HepG2 (cell line): ENCODE measurements around the gene FSCN2. TPM values are rescaled to one million over a fixed set of nuclear protein-coding genes. Genes with fewer than 3 reads are reported as not detected.
A peak's percentile ranks its signal among the peaks of the same experiment; 100 is the strongest.

ENCODE experiments used
- NR2F1 ChIP-seq, 2 experiments: fragments of 450-650 bp in 1 of 2; formaldehyde crosslinking in 1 of 2; IDR thresholded peaks; 2 replicates each; pipeline versions ENCODE4 v1.5.0 to v1.6.1; 2016 to 2020; ENCODE audit warnings: mild to moderate bottlenecking in 1 of 2, missing compliant biosample characterization in 1 of 2, missing genetic modification reagents in 1 of 2, moderate library complexity in 1 of 2
- NRL ChIP-seq: sonication (generic); formaldehyde crosslinking; IDR thresholded peaks from 2 replicates; pipeline ENCODE4 v1.5.0; 2020; ENCODE audit warnings: missing genetic modification reagents, mild to moderate bottlenecking, moderate library complexity, borderline replicate concordance
- PRMT3 ChIP-seq: sonication (generic); formaldehyde crosslinking; IDR thresholded peaks from 2 replicates; pipeline ENCODE4 v1.8.1; 2022; ENCODE audit warnings: low read depth, mild to moderate bottlenecking, moderate library complexity, missing genetic modification reagents, borderline replicate concordance
- RORA ChIP-seq: sonication (generic); formaldehyde crosslinking; IDR thresholded peaks from 2 replicates; pipeline ENCODE4 v1.5.0; 2020; ENCODE audit warnings: mild to moderate bottlenecking, missing genetic modification reagents, moderate library complexity
- SRF ChIP-seq: IDR thresholded peaks from 2 replicates; pipeline ENCODE4 v1.6.1; 2011; ENCODE audit warnings: mild to moderate bottlenecking, low read depth, low read length, moderate library complexity
- SUZ12 ChIP-seq: fragments of 150-350 bp; IDR thresholded peaks from 2 replicates; pipeline ENCODE4 v1.6.1; 2014; ENCODE audit warnings: low read depth, low read length
- TBX3 ChIP-seq: fragments of 450-650 bp; IDR thresholded peaks from 2 replicates; pipeline ENCODE4 v1.6.1; 2017; ENCODE audit warnings: antibody characterized with exemption, mild to moderate bottlenecking, inconsistent platforms, borderline replicate concordance
- TSC22D2 ChIP-seq: sonication (generic); formaldehyde crosslinking; IDR thresholded peaks from 2 replicates; pipeline ENCODE4 v1.5.1; 2020; ENCODE audit warnings: missing genetic modification reagents, mild to moderate bottlenecking, borderline replicate concordance
- ZMYM4 ChIP-seq: sonication (generic); formaldehyde crosslinking; IDR thresholded peaks from 2 replicates; pipeline ENCODE4 v1.8.1; 2023; ENCODE audit warnings: mild to moderate bottlenecking, missing genetic modification reagents
- ZNF234 ChIP-seq: sonication (generic); formaldehyde crosslinking; conservative IDR thresholded peaks from 2 replicates; pipeline ENCODE4 v1.5.1; 2020; ENCODE audit warnings: mild to moderate bottlenecking, missing genetic modification reagents
- ZNF296 ChIP-seq: sonication (generic); formaldehyde crosslinking; conservative IDR thresholded peaks from 2 replicates; pipeline ENCODE4 v1.5.0; 2020; ENCODE audit warnings: mild to moderate bottlenecking, missing genetic modification reagents
- ZNF543 ChIP-seq: sonication (generic); formaldehyde crosslinking; IDR thresholded peaks from 2 replicates; pipeline ENCODE4 v1.4.0; 2020; ENCODE audit warnings: mild to moderate bottlenecking, missing genetic modification reagents
- polyA plus RNA-seq, 8 experiments: library from polyadenylated mRNA; depleted of rRNA in 3 of 8; stranded (reverse) in 7 of 8; unstranded in 1 of 8; fragments of >200 nt; fragmentation: Illumina TruSeq in 4 of 8; extraction: Trizol in 4 of 8; gene quantifications; 2 replicates each; pipeline versions ENCODE4 v1.2.1 to v1.2.3, GENCODE V29; 2011 to 2016; ENCODE audit warnings: low read depth in 4 of 8, missing spikeins in 1 of 8, mixed read lengths in 1 of 8; ENCODE audit not compliant: insufficient read depth in 1 of 8
- total RNA-seq, 5 experiments: library from RNA; depleted of rRNA; stranded (reverse); fragments of >200 nt; fragmentation: Illumina TruSeq; extraction: Trizol; gene quantifications; 2 replicates each; pipeline ENCODE4 v1.2.3, GENCODE V29; 2016; ENCODE audit warnings: low read depth in 1 of 5
- TF ChIP-seq, protein P1 (sequence below): sonication (generic); formaldehyde crosslinking; IDR thresholded peaks from 2 replicates; pipeline ENCODE4 v1.5.0; 2020; ENCODE audit warnings: mild to moderate bottlenecking, missing genetic modification reagents
- TF ChIP-seq, protein P2 (sequence below): sonication (generic); formaldehyde crosslinking; IDR thresholded peaks from 2 replicates; pipeline ENCODE4 v1.4.0; 2020; ENCODE audit warnings: missing genetic modification reagents
- TF ChIP-seq, protein P3 (sequence below): sonication (generic); formaldehyde crosslinking; IDR thresholded peaks from 2 replicates; pipeline ENCODE4 v1.5.1; 2020; ENCODE audit warnings: missing genetic modification reagents, mild to moderate bottlenecking, borderline replicate concordance
- TF ChIP-seq, protein P4 (sequence below): IDR thresholded peaks from 2 replicates; pipeline ENCODE4 v1.6.1; 2012; ENCODE audit warnings: inconsistent platforms
- TF ChIP-seq, protein P5 (sequence below): sonication (generic); formaldehyde crosslinking; IDR thresholded peaks from 2 replicates; pipeline ENCODE4 v1.4.0; 2020; ENCODE audit warnings: missing genetic modification reagents, mild to moderate bottlenecking, borderline replicate concordance
- TF ChIP-seq, protein P6 (sequence below): sonication (generic); formaldehyde crosslinking; IDR thresholded peaks from 2 replicates; pipeline ENCODE4 v1.4.0; 2020; ENCODE audit warnings: mild to moderate bottlenecking, missing genetic modification reagents

FSCN2 gene
- total and polyA plus RNA-seq, 2 of the 13 experiments (the other 11 are each of a cell fraction or from before 2014, with no cell fraction given) = 0.09 TPM; not detected in 1

DNA sequence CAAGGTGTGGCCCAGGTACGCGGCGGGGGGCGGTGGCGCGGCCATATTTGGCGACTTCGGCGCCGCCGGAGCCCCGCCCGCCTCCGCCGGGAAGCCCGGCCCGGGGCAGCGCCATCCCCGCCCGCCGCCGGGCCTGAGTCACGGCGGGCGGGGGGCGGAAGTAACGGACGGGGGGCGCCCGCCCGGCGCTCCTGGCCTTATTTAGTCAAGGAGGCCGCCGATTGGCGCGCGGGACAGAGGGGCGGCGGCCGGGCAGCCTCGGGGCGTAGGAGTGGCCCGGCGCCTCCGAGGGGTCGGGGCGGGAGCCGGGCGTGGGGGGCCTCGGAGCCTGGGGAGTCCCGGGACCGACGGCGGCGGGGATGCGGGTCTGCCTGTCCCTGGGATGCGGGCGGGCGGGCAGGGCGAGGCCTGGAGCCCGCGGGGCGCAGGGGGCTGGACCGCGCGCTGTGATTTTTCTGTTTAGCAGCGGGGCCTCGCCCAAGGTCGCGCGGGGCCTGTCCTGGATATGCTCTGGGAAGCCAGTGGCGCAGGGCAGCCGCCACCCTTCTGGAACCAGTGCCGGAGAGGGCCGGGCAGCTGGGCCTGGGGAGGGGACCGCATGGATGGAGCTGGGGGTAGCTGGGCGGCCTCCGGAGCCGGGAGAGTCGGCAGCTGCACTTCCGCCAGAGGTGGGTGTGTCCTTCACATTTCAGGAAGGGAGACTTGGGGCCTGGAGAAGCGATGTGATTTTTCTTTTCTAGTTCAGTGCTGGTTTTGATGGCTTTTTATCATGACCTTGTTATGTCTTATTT is 13.2 kb upstream of the FSCN2 start (continued):
- TF ChIP-seq, protein P1, sequence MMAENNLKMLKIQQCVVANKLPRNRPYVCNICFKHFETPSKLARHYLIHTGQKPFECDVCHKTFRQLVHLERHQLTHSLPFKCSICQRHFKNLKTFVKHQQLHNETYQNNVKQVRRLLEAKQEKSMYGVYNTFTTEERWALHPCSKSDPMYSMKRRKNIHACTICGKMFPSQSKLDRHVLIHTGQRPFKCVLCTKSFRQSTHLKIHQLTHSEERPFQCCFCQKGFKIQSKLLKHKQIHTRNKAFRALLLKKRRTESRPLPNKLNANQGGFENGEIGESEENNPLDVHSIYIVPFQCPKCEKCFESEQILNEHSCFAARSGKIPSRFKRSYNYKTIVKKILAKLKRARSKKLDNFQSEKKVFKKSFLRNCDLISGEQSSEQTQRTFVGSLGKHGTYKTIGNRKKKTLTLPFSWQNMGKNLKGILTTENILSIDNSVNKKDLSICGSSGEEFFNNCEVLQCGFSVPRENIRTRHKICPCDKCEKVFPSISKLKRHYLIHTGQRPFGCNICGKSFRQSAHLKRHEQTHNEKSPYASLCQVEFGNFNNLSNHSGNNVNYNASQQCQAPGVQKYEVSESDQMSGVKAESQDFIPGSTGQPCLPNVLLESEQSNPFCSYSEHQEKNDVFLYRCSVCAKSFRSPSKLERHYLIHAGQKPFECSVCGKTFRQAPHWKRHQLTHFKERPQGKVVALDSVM (CRISPR knock-in tag) = no peak
- TF ChIP-seq PRMT3 (no peak), ZNF543 (CRISPR knock-in tag) (peak; percentile 72; the same call in 1 of the 2 replicates), RORA (no peak), NR2F1 (CRISPR knock-in tag; IDR thresholded peaks at IDR 0.05) (no peak), ZNF296 (no peak), TSC22D2 (CRISPR knock-in tag) (no peak), ZNF234 (CRISPR knock-in tag) (no peak), SRF (peak; percentile 93), ZMYM4 (no peak), NRL (CRISPR knock-in tag) (peak; percentile 82), SUZ12 (no peak), TBX3 (no peak)
- TF ChIP-seq, protein P2, sequence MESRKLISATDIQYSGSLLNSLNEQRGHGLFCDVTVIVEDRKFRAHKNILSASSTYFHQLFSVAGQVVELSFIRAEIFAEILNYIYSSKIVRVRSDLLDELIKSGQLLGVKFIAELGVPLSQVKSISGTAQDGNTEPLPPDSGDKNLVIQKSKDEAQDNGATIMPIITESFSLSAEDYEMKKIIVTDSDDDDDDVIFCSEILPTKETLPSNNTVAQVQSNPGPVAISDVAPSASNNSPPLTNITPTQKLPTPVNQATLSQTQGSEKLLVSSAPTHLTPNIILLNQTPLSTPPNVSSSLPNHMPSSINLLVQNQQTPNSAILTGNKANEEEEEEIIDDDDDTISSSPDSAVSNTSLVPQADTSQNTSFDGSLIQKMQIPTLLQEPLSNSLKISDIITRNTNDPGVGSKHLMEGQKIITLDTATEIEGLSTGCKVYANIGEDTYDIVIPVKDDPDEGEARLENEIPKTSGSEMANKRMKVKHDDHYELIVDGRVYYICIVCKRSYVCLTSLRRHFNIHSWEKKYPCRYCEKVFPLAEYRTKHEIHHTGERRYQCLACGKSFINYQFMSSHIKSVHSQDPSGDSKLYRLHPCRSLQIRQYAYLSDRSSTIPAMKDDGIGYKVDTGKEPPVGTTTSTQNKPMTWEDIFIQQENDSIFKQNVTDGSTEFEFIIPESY = no peak
- TF ChIP-seq, protein P3, sequence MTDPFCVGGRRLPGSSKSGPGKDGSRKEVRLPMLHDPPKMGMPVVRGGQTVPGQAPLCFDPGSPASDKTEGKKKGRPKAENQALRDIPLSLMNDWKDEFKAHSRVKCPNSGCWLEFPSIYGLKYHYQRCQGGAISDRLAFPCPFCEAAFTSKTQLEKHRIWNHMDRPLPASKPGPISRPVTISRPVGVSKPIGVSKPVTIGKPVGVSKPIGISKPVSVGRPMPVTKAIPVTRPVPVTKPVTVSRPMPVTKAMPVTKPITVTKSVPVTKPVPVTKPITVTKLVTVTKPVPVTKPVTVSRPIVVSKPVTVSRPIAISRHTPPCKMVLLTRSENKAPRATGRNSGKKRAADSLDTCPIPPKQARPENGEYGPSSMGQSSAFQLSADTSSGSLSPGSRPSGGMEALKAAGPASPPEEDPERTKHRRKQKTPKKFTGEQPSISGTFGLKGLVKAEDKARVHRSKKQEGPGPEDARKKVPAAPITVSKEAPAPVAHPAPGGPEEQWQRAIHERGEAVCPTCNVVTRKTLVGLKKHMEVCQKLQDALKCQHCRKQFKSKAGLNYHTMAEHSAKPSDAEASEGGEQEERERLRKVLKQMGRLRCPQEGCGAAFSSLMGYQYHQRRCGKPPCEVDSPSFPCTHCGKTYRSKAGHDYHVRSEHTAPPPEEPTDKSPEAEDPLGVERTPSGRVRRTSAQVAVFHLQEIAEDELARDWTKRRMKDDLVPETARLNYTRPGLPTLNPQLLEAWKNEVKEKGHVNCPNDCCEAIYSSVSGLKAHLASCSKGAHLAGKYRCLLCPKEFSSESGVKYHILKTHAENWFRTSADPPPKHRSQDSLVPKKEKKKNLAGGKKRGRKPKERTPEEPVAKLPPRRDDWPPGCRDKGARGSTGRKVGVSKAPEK (CRISPR knock-in tag) = no peak
- TF ChIP-seq, protein P4, sequence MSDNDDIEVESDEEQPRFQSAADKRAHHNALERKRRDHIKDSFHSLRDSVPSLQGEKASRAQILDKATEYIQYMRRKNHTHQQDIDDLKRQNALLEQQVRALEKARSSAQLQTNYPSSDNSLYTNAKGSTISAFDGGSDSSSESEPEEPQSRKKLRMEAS = no peak; the same call in none of the 2 replicates
- TF ChIP-seq, protein P5, sequence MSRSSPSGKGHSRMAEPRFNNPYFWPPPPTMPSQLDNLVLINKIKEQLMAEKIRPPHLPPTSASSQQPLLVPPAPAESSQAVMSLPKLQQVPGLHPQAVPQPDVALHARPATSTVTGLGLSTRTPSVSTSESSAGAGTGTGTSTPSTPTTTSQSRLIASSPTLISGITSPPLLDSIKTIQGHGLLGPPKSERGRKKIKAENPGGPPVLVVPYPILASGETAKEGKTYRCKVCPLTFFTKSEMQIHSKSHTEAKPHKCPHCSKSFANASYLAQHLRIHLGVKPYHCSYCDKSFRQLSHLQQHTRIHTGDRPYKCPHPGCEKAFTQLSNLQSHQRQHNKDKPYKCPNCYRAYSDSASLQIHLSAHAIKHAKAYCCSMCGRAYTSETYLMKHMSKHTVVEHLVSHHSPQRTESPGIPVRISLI (CRISPR knock-in tag) = no peak
- TF ChIP-seq, protein P6, sequence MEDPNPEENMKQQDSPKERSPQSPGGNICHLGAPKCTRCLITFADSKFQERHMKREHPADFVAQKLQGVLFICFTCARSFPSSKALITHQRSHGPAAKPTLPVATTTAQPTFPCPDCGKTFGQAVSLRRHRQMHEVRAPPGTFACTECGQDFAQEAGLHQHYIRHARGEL (CRISPR knock-in tag) = 0 out of 2 replicates have a peak, but pooled peaks have one; percentile 30
